Limb (tissue), 2 donors: ENCODE data around the gene NECAB3.
"Not testable (repeated sequence)": the region's sequence is repeated elsewhere in the genome, so short reads cannot be mapped to it uniquely, and the experiment has no call there.

Source experiments
- DNase-seq, 2 donors: peaks; one replicate each; pipeline ENCODE4 v3.0.0-alpha.2; 2016; ENCODE audit errors: extremely low spot score in 2 of 2

Gene NECAB3

DNA sequence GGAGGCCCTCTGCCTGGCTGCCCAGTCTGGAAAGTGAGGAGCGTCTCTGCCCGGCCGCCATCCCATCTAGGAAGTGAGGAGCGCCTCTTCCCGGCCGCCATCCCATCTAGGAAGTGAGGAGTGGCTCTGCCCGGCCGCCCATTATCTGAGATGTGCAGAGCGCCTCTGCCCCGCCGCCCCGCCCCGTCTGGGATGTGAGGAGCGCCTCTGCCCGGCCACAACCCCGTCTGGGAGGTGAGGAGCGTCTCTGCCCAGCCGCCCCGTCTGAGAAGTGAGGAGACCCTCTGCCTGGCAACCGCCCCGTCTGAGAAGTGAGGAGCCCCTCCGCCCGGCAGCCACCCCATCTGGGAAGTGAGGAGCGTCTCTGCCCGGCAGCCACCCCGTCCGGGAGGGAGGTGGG, 24.7 kb upstream of the NECAB3 start:
- DNase-seq: not testable (repeated sequence)

- no peak for DNase-seq
Measured at GRCh38 chr20:33697129-33697528, 22.9 kb upstream of the NECAB3 start.

DNA sequence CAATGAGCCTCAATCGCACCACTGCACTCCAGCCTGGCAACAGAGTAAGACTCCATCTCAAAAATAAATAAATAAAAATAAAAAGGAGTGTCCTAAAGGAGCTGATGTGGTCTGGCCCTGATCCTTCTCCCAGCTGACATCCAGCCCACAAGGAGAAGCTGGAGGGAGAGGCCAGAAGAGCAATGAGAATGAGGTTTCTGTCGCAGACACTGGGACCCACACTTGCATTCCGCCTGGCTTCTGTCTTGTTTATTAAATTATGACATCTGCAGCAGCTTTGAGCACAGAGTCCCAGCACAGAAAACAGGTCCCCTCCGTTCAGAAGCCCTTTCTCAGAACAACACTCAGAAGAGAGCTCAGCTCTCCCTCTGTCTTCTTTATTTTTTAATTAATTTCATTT, 22.2 kb upstream of the NECAB3 start:
- DNase-seq: no peak

DNA sequence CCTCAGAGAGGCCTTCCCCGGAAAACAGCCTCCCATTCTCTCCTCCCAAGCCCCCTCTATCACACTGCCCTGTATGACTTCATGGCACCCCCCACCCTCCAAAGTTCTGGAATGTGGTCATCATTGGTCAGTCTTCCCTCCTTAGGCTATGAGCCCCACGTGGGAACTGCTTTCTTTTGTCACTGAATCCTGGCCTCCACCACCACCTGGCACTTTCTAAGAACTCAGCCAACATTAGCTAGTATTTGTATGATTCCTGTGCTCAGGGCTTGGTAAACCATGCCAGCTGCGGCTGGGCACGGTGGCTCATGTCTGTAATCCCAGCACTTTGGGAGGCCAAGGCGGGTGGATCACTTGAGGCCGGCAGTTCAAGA, 20.4 kb upstream of the NECAB3 start:
- DNase-seq: no peak

GRCh38 chr20:33693741-33694638, 19.8 kb upstream of the NECAB3 start:
- peak in 1 of 2 donors; percentile 57 for DNase-seq

DNA sequence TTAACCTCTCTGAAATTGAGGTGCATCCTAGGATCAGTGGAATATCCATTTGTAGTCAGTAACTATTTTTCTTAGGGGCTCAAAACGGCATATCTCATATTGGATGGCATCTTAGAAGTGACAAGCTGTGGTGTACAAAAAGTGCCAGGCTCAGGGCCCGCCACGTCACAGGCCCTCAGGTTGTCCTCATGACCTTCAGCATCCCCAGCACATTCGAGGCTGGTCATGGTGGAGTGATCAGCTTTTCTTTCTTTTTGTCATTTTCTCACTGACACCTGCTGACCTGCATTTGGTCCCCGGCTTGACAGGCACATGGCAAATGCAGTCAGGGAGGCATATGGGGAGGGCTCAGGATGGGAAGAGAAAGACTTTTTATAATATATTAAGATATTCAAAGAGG, 19.1 kb upstream of the NECAB3 start:
- DNase-seq: no peak

- DNase-seq: no peak
Measured at GRCh38 chr20:33689973-33690372, 15.7 kb upstream of the NECAB3 start.

GRCh38 chr20:33689493-33689892, 15.3 kb upstream of the NECAB3 start:
- DNase-seq: no peak

GRCh38 chr20:33688938-33689424, 14.8 kb upstream of the NECAB3 start:
- DNase-seq: no peak

DNA sequence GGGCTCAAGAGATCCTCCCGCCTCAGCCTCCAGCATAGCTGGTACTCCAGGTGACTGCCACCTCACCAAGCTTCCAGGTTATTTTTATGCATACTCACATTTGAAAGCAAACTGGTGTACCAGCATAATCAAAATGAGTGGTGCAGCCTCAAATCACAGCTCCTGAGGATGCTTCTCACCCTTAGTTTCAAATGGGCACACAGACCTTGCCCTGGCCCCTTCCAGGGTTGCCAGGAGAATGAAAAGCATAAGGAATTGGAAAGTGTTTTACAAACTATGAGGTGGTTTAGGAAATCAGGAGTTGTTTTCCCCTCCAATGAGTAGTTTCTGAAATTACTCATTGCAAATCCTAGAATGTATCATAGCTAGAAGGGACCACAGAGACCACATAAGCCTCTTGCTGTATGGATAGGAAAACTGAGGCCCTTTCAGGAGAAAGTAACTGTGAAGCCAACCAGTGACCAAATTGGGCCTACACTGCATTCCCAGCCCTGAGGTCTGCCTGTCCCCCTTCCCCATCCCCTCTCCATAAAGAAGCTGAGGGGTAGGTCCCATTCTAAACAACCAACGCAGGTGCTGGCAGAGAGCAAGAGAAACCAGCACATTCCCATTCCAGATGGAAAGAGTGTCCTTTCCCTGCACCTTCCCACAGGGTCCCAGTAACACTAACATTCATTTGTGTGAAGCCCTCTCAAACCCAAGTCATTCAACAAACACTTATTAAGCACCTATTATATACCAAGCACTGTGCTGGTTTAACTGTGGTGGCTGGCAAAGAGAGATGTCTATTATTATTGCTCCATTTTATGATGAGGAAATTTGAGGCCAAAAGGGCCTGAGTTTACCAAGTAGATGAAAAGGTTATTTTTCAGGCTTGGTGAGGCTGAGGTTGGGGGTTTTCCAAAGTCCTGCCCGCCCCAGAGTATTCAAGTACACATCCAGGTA, 14.0 kb upstream of the NECAB3 start:
- DNase-seq: no peak

DNA sequence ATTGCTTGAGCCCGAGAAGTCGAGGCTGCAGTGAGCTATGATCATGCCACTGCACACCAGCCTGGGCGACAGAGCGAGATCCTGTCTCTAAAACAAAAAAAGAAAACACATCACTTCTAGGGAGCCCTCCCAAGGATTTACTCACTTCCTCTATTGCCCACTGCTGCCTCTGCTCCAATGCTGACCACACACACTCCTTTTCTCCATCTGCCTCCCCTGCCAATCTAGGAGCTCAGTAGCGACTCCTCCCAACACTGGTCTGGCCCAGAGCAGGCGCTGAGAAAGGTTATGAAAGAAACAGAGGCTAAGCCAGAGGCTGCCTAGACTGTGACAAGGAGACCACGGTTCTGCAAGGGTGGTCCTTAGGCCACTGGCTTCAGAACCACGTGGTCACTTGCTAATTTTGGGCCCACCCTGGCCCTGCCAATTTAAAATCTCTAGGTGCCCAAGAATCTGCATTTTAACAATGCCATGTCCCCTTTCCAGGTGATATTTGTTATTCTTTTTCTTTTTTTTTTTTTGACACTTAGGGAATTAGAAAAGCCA, 13.2 kb upstream of the NECAB3 start:
- no peak for DNase-seq

GRCh38 chr20:33686984-33687366, 12.7 kb upstream of the NECAB3 start:
- no peak for DNase-seq

GRCh38 chr20:33686100-33686983, 12.1 kb upstream of the NECAB3 start, which contains the start of gene E2F1:
TSS of gene E2F1 (minus strand) at chr20:33686385. CDS start at chr20:33686264, 121 bp downstream.
- DNase-seq: peak; percentile 93 to 97

- DNase-seq: peak in 1 of 2 donors; percentile 61
Measured at GRCh38 chr20:33685328-33686099, 11.3 kb upstream of the NECAB3 start.

DNA sequence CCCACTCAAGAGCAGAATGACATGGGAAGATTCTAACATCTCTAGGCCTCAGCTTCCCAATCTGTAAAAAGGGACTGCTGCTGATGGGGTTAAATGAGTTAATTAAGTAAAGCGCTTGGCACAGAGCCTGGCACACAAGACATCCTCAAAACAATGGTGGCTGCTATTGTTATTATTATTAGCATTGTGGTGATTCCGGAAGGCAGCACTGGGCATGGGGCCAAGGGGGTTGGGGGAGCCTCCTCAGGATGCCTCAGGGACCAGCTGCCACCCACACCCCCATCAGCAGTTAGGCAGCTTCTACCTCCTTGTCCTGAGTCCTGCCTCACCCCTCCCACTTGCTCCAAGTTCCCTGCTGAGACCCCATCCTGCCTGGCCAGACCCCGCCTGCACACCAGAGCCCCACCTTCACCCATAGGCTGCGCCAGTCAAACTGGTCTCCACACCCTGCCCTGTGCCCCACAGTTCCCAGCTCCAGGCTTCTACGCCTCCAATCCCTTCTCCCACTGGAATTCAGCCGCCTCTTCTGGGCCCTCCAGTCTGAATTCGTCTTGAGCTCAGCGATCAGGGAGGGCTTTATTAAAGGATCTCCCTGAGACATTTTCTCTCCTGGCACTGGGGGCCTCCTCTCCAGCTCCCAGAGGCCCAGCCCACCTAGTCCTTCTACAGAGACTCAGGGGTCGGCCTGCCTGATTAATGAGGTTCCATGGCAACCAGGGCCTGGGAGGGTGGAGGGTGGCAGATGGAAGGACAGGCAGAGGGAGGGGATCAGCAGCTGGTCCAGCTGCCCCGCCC, 10.5 kb upstream of the NECAB3 start:
- DNase-seq: peak in 1 of 2 donors; percentile 57

DNA sequence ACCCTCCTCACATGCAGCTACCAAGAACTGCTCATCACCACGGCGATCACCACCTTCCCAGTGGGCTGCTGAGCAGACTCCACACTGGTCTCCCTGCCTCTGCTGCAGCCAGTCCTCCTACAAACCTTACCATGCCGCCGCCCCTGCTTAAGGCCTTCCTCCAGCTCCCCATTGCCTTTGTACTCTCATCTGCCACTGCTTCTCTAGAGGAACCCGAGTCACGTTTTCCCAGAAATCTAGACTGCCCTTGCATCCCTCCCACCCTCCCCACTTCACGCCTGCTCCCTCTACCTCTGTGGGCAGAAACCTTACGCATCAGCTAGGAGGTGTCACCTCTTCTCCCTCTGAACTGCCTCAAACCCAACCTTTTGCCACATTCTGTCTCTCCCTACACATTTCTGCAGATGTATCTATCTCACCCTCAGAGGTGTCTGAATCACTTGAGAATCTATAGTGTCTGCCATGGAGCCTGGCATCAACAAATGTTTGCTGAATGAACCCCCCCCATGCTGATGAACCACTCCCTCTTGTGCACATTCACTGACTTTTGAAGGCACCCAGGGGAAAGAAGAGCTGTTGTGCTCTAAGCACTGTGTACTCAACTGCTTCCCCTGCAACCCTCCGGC, 7.6 kb upstream of the NECAB3 start:
- DNase-seq: no peak

- no peak for DNase-seq
Measured at GRCh38 chr20:33681288-33681687, 7.1 kb upstream of the NECAB3 start.

DNA sequence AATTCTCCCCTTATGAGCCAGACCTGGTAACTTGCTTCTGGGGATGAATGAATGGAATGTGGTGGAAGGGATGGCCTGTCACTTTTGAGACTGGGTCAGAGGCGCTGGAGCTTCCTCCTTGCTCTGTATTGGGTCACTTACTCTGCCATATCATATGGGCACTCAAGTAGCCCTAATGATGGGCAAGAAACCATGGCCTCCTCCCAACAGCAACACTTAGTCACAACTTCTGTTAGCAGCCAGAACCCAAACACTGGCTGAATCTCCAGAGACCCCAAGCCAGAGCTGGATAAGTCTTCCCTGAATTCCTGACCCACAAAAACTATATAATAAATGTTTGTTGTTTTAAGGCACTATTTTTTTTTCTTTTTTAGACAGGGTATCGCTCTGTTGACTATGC, 6.5 kb upstream of the NECAB3 start:
- DNase-seq: no peak
